ENCODE results near the gene CASP2. TPM values are rescaled to one million over a fixed set of nuclear protein-coding genes. Genes with fewer than 3 reads are reported as not detected.
A peak's percentile ranks its signal among the peaks of the same experiment; 100 is the strongest.

The CASP2 gene
- polyA plus RNA-seq, 1 donor (not counting 4 experiments of a cell fraction or from before 2014, with no cell fraction given): 12.8 TPM

DNA sequence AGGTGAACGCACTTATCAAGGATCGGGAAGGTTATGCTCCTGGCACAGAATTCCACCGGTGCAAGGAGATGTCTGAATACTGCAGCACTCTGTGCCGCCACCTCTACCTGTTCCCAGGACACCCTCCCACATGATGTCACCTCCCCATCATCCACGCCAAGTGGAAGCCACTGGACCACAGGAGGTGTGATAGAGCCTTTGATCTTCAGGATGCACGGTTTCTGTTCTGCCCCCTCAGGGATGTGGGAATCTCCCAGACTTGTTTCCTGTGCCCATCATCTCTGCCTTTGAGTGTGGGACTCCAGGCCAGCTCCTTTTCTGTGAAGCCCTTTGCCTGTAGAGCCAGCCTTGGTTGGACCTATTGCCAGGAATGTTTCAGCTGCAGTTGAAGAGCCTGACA, 16.8 kb downstream of the CASP2 start:
- no peaks in the 10 kb centered on the region for H3K9me1 ChIP-seq (ENCODE audit: control insufficient read depth, extremely low read depth, insufficient read depth, low read length)
- DNase-seq (ENCODE audit: low read depth, low spot score): no peak
- dilution Hi-C loops (cut with MboI; ENCODE audit: extremely low pct_ligation_motif_present, low sequenced_read_pairs): no loop called here
- H3K27me3 ChIP-seq (ENCODE audit: control insufficient read depth, extremely low read depth, insufficient read depth, low read length): no peaks in the 10 kb centered on the region
- FAIRE-seq: no peak
- H2AFZ ChIP-seq (ENCODE audit: control insufficient read depth, low read length): no peak overlapping the region
- no peak overlapping the region for H3K4me2 ChIP-seq (ENCODE audit: control insufficient read depth, extremely low read depth, insufficient read depth, low read depth, low read length)
- peaks cover 7% of the 10 kb centered on the region for H3K4me1 ChIP-seq (ENCODE audit: control insufficient read depth, extremely low read depth, insufficient read depth, low read length)
- peaks cover 25 to 43% of the 10 kb centered on the region in 2 experiments for H3K36me3 ChIP-seq (ENCODE audit: control insufficient read depth in 2 of 2, extremely low read depth in 1 of 2, insufficient read depth in 2 of 2, low read length in 2 of 2)
- no peak for TF ChIP-seq EZH2 (IDR thresholded peaks at IDR 0.05; ENCODE audit: low read length)
- TF ChIP-seq, protein P1, sequence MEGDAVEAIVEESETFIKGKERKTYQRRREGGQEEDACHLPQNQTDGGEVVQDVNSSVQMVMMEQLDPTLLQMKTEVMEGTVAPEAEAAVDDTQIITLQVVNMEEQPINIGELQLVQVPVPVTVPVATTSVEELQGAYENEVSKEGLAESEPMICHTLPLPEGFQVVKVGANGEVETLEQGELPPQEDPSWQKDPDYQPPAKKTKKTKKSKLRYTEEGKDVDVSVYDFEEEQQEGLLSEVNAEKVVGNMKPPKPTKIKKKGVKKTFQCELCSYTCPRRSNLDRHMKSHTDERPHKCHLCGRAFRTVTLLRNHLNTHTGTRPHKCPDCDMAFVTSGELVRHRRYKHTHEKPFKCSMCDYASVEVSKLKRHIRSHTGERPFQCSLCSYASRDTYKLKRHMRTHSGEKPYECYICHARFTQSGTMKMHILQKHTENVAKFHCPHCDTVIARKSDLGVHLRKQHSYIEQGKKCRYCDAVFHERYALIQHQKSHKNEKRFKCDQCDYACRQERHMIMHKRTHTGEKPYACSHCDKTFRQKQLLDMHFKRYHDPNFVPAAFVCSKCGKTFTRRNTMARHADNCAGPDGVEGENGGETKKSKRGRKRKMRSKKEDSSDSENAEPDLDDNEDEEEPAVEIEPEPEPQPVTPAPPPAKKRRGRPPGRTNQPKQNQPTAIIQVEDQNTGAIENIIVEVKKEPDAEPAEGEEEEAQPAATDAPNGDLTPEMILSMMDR (optimal IDR thresholded peaks at IDR 0.05 in 1 of 3, IDR thresholded peaks at IDR 0.05 in 1 of 3, conservative IDR thresholded peaks at IDR 0.05 in 1 of 3; ENCODE audit: extremely low read depth in 1 of 3, insufficient read depth in 2 of 3, low read length in 3 of 3): no peak
- H3K27ac ChIP-seq (ENCODE audit: control insufficient read depth, insufficient read depth, low read length): no peak overlapping the region
- H3K9ac ChIP-seq (ENCODE audit: control insufficient read depth, extremely low read depth, insufficient read depth, low read length): no peak overlapping the region
- H3K9me3 ChIP-seq (ENCODE audit: control insufficient read depth, low read depth, low read length): no peaks in the 10 kb centered on the region
- no peaks in the 10 kb centered on the region for H4K20me1 ChIP-seq (ENCODE audit: control insufficient read depth, extremely low read depth, insufficient read depth, low read length)
- H3K79me2 ChIP-seq (ENCODE audit: control insufficient read depth, insufficient read depth, low read length): no peaks in the 10 kb centered on the region
- H3K4me3 ChIP-seq (ENCODE audit: control insufficient read depth in 2 of 3, extremely low read depth in 1 of 3, insufficient read depth in 2 of 3, low read depth in 1 of 3, low read length in 3 of 3): no peak overlapping the region

DNA sequence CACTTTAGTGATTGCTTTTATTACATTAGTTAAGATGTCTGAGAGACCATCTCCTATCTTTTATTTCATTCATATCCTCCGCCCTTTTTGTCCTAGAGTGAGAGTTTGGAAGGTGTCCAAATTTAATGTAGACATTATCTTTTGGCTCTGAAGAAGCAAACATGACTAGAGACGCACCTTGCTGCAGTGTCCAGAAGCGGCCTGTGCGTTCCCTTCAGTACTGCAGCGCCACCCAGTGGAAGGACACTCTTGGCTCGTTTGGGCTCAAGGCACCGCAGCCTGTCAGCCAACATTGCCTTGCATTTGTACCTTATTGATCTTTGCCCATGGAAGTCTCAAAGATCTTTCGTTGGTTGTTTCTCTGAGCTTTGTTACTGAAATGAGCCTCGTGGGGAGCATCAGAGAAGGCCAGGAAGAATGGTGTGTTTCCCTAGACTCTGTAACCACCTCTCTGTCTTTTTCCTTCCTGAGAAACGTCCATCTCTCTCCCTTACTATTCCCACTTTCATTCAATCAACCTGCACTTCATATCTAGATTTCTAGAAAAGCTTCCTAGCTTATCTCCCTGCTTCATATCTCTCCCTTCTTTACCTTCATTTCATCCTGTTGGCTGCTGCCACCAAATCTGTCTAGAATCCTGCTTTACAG, 17.4 kb downstream of the CASP2 start:
- dilution Hi-C loops (cut with MboI; ENCODE audit: extremely low pct_ligation_motif_present, low sequenced_read_pairs): no loop called here
- H3K4me1 ChIP-seq (ENCODE audit: control insufficient read depth, extremely low read depth, insufficient read depth, low read length): peaks cover 7% of the 10 kb centered on the region
- no peak overlapping the region for H2AFZ ChIP-seq (ENCODE audit: control insufficient read depth, low read length)
- FAIRE-seq (no peak), DNase-seq (ENCODE audit: low read depth, low spot score) (no peak)
- no peaks in the 10 kb centered on the region for H4K20me1 ChIP-seq (ENCODE audit: control insufficient read depth, extremely low read depth, insufficient read depth, low read length)
- H3K9me1 ChIP-seq (ENCODE audit: control insufficient read depth, extremely low read depth, insufficient read depth, low read length): no peaks in the 10 kb centered on the region
- no peak overlapping the region for H3K9ac ChIP-seq (ENCODE audit: control insufficient read depth, extremely low read depth, insufficient read depth, low read length)
- TF ChIP-seq, protein P1 (optimal IDR thresholded peaks at IDR 0.05 in 1 of 3, IDR thresholded peaks at IDR 0.05 in 1 of 3, conservative IDR thresholded peaks at IDR 0.05 in 1 of 3; ENCODE audit: extremely low read depth in 1 of 3, insufficient read depth in 2 of 3, low read length in 3 of 3): peak; percentile 89 to 95 (median 90)
- TF ChIP-seq EZH2 (IDR thresholded peaks at IDR 0.05; ENCODE audit: low read length): no peak
- no peak overlapping the region for H3K27ac ChIP-seq (ENCODE audit: control insufficient read depth, insufficient read depth, low read length)
- H3K27me3 ChIP-seq (ENCODE audit: control insufficient read depth, extremely low read depth, insufficient read depth, low read length): no peaks in the 10 kb centered on the region
- no peak overlapping the region for H3K4me3 ChIP-seq (ENCODE audit: control insufficient read depth in 2 of 3, extremely low read depth in 1 of 3, insufficient read depth in 2 of 3, low read depth in 1 of 3, low read length in 3 of 3)
- no peaks in the 10 kb centered on the region for H3K9me3 ChIP-seq (ENCODE audit: control insufficient read depth, low read depth, low read length)
- no peak overlapping the region for H3K4me2 ChIP-seq (ENCODE audit: control insufficient read depth, extremely low read depth, insufficient read depth, low read depth, low read length)
- no peaks in the 10 kb centered on the region for H3K79me2 ChIP-seq (ENCODE audit: control insufficient read depth, insufficient read depth, low read length)
- peaks cover 23 to 37% of the 10 kb centered on the region in 2 experiments for H3K36me3 ChIP-seq (ENCODE audit: control insufficient read depth in 2 of 2, extremely low read depth in 1 of 2, insufficient read depth in 2 of 2, low read length in 2 of 2)

All from keratinocyte (primary cell).